ENCODE measurements around the gene NUDT19.
A peak's percentile ranks its signal among the peaks of the same experiment; 100 is the strongest.
"Not testable (repeated sequence)": the region's sequence is repeated elsewhere in the genome, so short reads cannot be mapped to it uniquely, and the experiment has no call there.

Gene NUDT19

GRCh38 chr19:32675720-32676185 is 15.9 kb upstream of the NUDT19 start, which contains the start of gene RGS9BP:
Gene RGS9BP (plus strand): TSS chr19:32675848. CDS start chr19:32676264, 416 bp downstream.
- peak; percentile 59 for DNase-seq

GRCh38 chr19:32676186-32676894 is 15.3 kb upstream of the NUDT19 start:
- peak; percentile 28 for DNase-seq

- no peak for DNase-seq
These were observed 14.7 kb upstream of the NUDT19 start for GRCh38 chr19:32676895-32677359.

GRCh38 chr19:32677657-32678056 is 14.0 kb upstream of the NUDT19 start:
- DNase-seq = no peak

- no peak for DNase-seq
These were observed 10.6 kb upstream of the NUDT19 start for GRCh38 chr19:32680986-32681385.

GRCh38 chr19:32682317-32682716 is 9.3 kb upstream of the NUDT19 start:
- DNase-seq = no peak

- no peak for DNase-seq
These were observed 4.7 kb upstream of the NUDT19 start for GRCh38 chr19:32686847-32687475.

GRCh38 chr19:32687681-32688080 is 3.9 kb upstream of the NUDT19 start:
- DNase-seq = no peak

GRCh38 chr19:32688311-32688710 is 3.3 kb upstream of the NUDT19 start:
- DNase-seq = no peak

GRCh38 chr19:32691952-32692726 is 518 bp downstream of the NUDT19 start:
- DNase-seq = peak; percentile 59

GRCh38 chr19:32692727-32693061 is 1.1 kb downstream of the NUDT19 start:
- DNase-seq = no peak

GRCh38 chr19:32693151-32694108 is 1.8 kb downstream of the NUDT19 start:
- peak; percentile 22 for DNase-seq

- not testable (repeated sequence) for DNase-seq
These were observed 2.7 kb downstream of the NUDT19 start for GRCh38 chr19:32694316-32694715.

- not testable (repeated sequence) for DNase-seq
These were observed 3.2 kb downstream of the NUDT19 start for GRCh38 chr19:32694851-32695250.

- not testable (repeated sequence) for DNase-seq
These were observed 3.9 kb downstream of the NUDT19 start for GRCh38 chr19:32695506-32695905.

GRCh38 chr19:32696771-32697170 is 5.2 kb downstream of the NUDT19 start:
- DNase-seq = not testable (repeated sequence)

GRCh38 chr19:32700129-32700528 is 8.5 kb downstream of the NUDT19 start:
- not testable (repeated sequence) for DNase-seq

- no peak for DNase-seq
These were observed 10.4 kb downstream of the NUDT19 start for GRCh38 chr19:32702010-32702409.

- DNase-seq = not testable (repeated sequence)
These were observed 12.4 kb downstream of the NUDT19 start for GRCh38 chr19:32704006-32704405.

- peak; percentile 17 for DNase-seq
These were observed 16.8 kb downstream of the NUDT19 start for GRCh38 chr19:32708457-32708856.

GRCh38 chr19:32709032-32709431 is 17.4 kb downstream of the NUDT19 start:
- DNase-seq = no peak

GRCh38 chr19:32711747-32712146 is 20.1 kb downstream of the NUDT19 start:
- DNase-seq = no peak

Measured in stimulated activated CD4-positive, alpha-beta T cell treated with anti-CD3 and anti-CD28 coated beads, Interleukin-4, amount 100 ng/mL, for 1 hour (primary cell).